GM21390 (cell line): ENCODE results near the gene LCT.
"Not testable (repeated sequence)": the region's sequence is repeated elsewhere in the genome, so short reads cannot be mapped to it uniquely, and the experiment has no call there.

ENCODE experiments used
- ATAC-seq: cut with Tn5 transposase; IDR thresholded peaks from one replicate; pipeline ENCODE4 v1.9.1; 2021; ENCODE audit not compliant: unreplicated experiment

Gene LCT

DNA sequence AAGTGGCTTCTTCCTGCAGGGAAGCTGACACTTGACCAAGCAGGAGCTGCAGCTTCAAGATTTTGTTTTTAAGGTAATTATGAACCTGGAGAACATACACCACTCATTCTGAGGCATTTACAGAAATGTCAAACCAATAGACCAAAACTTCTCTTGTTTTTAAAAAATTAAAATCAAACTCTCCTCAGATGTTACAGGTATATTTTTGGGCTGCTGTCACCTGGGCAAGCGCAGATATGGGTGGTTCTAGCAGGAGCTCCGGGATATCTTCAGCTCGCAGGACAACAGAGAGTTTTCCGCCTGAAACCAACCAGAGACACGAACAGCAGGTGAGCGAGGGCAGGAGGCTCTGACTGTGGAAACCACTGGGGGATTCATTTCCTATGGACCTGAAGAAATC is 4.1 kb downstream of the LCT start:
- no peak for ATAC-seq

DNA sequence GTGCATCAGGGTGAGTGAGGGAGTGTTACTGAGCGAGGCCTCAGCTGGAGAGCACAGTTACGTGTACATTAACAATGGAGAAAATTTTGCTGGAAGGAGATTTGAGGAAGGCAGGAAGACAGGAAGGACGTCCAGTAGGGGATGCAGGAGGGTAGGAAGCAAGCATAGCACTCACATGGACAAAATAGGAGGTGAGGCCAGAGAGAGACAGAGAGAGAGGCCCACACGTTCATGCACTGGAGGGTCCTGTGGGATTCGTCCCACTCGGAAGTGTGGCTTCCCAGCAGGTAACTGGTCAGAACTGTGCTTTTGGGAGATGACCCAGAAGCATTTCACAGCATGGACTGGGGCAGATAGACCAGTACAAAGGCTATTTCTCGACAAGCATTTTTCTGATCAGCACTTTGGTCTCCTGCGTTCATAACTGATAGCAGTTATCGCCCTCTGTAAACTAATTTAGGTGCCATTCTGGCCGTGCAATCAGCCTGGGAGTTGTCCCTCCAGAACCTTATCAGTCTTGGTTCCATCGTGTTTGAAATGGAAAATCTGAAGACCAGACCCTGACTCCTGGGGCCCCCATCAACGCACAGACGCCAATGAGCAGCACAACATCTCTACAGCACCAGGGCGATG is 5.7 kb downstream of the LCT start:
- no peak for ATAC-seq

DNA sequence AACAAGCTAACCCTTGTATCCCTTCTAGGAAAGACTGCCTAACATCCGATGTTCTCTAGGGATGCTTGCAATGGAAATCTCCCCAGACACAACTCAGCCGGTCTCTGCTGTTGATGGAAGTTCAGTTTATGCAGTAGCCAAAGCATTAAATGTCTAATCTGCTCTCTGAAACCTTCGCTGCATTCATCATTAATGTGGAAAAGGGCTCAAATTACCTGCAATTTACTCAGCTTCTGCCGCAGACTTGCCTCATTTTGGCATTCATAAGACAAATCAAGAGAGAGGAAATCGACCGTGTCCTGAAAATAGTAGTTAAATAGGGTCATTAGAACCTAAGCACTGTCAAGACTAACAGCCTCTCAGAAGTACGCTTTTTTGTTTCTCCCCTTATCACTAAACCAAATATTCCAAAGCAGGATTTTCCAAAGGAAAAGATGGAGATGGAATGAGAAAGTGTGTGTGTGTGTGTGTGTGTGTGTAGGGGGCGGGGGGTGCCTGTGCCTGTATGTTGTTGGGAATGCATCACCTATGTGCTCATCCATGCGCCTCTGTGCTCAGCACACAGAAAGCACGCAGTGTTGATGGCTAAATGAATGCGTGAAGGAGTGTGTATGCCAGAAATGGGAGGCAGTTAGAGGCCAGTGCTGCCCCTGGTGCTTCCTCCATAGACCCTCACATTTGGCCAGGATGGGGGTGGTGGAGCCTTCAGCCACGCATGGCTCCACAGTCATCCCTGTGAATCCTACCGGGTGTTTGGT is 7.4 kb downstream of the LCT start:
- no peak for ATAC-seq

- ATAC-seq: no peak
Measured at GRCh38 chr2:135826544-135826943, 10.4 kb downstream of the LCT start.

DNA sequence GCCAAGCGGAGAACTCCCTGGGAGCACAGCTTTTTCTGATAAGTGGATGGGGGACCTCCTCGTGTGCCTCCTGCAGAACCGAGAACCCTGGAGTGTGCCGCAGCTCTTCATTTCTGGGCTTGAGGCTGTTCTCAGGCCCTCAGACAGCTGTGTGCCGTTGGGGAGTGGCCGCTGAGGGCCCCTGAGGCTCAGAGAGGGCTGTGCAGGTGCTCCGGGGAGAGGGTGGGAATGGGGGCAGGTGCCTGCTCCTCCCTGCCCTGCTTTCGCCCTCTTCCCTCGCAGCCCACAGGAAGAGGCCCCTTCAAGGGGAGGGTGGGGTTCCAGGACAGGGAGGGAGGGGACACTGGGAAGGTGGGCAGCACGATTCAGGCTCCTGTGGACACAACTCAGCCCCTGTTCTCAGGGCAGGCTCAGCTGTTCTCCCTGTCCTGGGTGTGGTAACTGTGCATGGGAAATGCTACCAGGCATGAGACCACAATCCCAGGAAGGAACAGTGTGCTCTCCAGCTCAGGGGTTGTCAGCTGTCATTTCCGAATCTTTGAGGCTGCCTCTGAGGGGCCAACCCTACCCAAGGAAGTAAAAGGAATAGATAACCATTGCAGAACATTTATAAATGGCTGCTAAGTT is 11.3 kb downstream of the LCT start:
- ATAC-seq: no peak

- ATAC-seq: no peak
Measured at GRCh38 chr2:135825131-135825530, 11.9 kb downstream of the LCT start.

DNA sequence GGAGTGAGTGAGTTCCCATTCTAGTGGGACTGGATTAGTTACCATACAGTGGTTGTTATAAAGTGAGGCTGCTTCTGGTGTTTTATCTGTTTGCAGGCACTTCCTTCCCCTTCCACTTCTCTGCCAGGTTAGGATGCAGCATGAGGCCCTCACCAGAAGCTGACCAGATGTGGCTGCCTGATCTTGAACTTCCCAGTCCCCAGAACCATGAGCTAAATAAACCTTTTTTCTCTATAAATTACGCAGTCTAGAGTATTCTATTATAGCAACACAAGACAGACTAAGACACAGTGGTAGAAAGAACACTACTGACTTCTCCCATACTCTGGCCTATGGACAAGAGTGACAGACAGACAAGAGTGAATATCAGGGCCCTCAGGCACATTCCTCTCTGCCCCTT is 14.1 kb downstream of the LCT start:
- no peak for ATAC-seq

DNA sequence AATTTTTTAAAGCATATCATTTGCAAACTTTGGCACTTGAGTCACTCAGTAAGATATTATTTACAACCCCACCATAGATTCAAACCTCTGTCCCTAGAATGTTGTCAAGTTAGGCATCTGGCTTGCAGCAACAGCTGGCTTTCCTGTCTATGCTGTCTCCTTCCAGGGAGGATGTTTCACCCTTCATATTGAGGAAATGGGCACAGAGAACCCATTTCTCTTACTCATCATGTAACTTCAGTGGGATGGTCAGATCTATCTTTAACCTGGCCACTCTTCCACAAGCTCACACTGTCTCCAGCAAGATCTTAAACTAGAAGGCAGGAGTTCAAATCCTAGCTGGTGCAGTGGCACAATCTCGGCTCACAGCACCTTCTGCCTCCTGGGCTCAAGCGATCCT is 15.8 kb downstream of the LCT start:
- no peak for ATAC-seq

- ATAC-seq: peak; percentile 88
Measured at GRCh38 chr2:135820003-135820618, 16.9 kb downstream of the LCT start.

DNA sequence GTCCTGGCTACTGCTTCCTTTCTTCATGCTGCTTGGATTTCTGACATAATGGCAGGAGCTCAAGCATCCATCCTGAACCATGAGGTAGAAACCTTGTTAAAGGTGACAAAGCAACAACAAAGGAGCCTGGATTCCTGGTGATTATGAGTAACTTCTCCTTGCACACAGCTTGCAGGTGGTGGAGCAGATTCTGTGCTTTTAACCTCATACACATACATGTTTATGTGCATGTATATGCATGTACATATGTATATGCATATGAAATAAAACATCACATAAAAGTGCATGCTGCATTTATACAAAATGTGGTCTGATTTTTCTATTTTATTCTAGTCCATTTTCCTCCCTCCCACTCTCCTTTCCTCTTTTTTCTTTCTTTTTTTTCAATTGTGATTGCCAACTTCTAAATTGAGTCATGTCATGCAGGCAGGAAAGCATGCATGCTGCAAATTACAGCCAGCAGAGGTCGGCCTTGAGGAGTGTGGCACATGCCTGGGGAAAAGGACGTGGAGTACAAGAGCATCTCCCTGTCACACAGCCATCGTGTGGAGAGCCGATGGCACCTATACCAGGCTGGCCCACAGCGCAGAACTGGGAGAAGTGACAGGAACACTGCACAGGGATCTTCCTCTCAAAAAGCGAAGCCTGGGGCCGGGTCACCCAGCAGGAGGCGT is 17.9 kb downstream of the LCT start:
- ATAC-seq: no peak

- no peak for ATAC-seq
Measured at GRCh38 chr2:135817951-135818350, 19.0 kb downstream of the LCT start.

DNA sequence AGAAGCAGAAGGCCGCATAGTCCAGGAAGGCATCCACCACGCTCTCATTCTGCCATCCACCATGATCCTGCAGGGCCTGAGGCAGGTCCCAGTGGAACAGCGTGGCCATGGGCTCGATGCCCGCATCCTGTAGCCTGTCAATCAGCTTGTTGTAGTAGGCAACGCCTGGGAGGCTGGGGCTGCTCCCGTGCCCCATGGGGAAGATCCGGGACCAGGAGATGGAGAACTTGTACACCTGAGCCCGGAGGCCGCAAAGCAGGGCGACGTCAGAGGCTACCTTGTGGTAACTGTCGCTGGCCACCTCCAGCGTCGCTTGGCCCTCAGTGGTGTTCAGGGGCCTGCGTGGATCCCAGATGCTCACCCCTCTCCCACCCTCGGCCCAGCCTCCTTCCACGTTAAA is 19.5 kb downstream of the LCT start:
- no peak for ATAC-seq

DNA sequence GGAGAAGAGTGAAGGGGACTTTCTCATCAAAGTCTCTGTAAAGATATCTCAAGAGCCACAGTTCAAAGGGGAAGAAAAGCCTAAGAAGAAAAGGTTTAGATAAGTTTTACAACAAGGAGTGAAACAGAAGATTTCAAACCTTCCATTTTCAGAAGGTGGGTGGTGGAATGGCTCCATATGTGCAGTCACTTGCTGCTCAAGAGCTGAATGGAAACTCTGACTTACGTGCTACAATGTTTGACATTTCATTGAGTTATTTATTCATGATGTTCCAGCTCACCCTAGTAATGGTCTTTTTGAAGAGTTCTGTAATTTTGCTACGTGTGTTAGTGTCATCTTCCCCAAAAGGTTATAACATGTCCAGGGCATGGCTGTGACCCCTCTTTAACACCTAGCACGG is 21.7 kb downstream of the LCT start:
- no peak for ATAC-seq

- no peak for ATAC-seq
Measured at GRCh38 chr2:135812907-135813511, 24.0 kb downstream of the LCT start.

DNA sequence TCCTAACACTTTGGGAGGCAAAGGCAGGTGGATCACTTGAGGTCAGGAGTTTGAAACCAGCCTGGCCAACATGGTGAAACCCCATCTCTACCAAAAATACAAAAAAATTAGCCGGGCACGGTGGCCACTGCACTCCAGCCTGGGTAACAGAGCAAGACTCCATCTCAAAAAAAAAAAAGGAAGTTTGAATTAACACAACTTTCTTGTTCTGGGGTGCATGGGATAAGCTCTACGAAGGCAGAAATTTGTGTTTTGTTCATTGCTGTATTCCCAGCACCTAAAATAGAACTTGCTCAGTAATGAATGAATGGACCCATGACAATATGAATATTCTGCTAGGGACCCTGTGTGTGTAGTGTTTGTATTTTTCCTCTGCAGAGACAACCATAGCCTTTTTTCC is 29.1 kb downstream of the LCT start:
- ATAC-seq: not testable (repeated sequence)

DNA sequence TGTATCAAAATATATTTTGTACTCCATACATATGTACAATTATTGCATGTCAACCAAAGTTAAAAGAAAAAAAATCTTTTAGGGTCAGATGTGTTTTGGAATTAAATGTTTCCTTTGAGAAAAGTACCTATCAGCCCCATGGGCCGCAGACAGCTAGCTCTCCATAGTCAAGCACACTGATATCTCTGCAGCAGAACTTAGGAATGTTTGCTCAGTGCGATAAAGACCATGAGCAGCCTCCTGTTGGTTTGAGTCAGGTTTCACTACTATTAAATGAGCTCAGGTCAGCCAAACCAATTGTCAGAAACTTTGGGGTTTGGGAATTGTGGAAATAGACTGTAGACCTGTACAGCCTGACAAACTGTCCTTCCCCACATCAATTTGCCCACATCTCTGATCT is 33.7 kb downstream of the LCT start:
- no peak for ATAC-seq

DNA sequence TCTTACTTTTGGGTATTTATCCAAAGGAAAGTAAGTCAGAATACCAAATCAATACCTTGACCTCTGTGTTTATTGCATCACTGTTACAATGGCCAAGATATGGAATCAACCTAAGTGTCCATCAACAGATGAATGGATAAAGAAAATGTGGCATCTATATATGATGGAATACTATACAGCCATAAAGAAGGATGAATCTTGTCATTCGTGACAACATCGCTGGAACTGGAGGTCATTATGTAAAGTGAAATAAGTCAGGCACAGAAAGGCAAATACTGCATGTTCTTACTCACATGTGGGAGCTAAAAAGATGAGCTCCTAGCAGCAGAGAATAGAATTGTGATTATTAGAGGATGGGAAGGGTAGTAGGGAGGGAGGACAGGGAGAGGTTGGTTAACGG is 34.6 kb downstream of the LCT start:
- ATAC-seq: no peak

DNA sequence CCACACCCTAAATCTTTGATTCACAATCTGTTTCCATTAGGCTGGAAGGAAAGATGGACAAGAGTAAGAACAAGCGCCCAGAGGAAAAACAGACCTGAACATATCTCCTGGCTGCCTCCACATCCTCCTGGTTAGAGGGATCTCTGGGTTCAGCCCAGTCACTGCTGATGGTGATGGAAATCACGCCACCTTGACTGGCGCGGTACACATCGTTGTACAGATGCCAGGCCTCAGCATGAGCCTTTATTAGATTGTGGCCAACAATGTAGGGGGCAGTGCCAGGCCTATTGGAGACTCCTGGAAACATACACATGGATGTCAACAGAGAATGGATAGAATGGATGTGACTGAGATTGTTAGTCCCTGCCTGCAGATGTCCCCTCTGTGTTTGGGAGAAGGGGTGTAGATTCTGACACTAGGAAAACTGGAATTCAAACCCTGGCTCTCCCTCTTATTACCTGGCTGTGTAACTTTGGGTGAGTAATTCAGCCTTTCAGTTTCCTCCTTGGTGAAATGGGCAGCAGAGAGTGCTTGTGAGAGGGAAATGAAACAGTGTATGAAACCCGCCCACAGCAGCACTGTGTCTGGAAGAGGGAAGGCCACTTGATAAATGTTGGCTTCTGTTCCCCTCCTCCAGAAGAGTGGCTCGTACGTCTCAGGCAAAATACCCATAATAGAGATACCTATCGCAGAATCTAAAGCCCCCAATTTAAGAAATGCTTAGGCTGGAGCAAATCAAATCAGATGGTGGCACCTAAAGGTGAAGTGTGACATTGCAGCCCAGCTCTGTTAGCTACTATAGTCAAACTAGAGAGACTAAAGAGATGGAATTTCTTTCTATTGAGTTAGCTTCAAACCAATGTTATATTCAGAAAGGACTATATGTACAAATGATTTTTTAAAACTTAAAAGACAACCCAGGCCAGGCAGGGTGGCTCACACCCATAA is 36.2 kb downstream of the LCT start:
- ATAC-seq: no peak

GRCh38 chr2:135799738-135800137 is 37.2 kb downstream of the LCT start:
- ATAC-seq: no peak

GRCh38 chr2:135798762-135799161 is 38.2 kb downstream of the LCT start:
- ATAC-seq: no peak
